HS-27A (cell line): ENCODE results near the gene ITPK1.

ENCODE experiments used
- DNase-seq: peaks from one replicate; pipeline ENCODE4 v3.0.0-alpha.2; 2012; ENCODE audit warnings: low read depth, missing footprints

Gene ITPK1

DNA sequence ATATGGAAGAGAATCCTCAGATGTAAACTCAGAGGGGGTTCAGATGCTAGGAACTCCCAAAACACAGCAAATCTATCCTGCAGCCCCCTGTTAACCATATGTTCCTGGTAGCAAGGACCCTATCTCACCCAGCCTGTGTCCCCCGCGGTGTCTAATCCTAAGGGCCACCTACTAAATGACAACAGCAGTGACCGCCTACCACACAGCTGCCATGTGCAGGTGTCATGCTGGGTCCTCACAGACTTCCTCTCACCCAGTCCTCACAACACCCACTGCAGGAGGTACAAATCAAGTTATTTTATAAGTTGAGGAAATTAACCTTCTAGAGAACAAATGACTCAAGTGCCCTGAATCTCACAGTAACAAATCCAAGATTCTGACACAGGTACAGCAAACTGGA lies 73.9 kb downstream of the ITPK1 start:
- no peak for DNase-seq

GRCh38 chr14:93040982-93041381 lies 74.7 kb downstream of the ITPK1 start:
- DNase-seq: no peak

DNA sequence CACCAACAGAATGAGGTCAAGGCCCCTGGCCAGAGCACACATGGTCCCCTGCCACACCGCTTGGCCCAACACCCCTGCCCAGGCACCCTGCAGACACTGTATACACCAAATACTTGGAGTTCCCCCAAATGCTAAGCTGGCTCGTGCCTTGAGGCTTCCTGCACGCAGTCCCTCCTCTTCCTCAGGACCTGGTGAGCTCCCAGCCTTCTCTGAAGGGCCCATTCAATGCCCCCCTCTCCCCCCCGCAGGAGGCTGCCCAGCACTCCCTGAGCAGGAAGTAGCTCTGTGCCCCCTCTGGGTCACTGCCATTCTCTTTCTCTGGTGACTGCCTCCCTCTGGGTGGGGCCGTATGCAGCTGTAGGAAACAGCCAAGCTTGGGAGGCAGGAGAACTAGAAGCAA lies 75.3 kb downstream of the ITPK1 start:
- no peak for DNase-seq

- DNase-seq: no peak
Observed at GRCh38 chr14:93039649-93040315, 75.9 kb downstream of the ITPK1 start.

GRCh38 chr14:93037351-93037750 lies 78.4 kb downstream of the ITPK1 start:
- no peak for DNase-seq

DNA sequence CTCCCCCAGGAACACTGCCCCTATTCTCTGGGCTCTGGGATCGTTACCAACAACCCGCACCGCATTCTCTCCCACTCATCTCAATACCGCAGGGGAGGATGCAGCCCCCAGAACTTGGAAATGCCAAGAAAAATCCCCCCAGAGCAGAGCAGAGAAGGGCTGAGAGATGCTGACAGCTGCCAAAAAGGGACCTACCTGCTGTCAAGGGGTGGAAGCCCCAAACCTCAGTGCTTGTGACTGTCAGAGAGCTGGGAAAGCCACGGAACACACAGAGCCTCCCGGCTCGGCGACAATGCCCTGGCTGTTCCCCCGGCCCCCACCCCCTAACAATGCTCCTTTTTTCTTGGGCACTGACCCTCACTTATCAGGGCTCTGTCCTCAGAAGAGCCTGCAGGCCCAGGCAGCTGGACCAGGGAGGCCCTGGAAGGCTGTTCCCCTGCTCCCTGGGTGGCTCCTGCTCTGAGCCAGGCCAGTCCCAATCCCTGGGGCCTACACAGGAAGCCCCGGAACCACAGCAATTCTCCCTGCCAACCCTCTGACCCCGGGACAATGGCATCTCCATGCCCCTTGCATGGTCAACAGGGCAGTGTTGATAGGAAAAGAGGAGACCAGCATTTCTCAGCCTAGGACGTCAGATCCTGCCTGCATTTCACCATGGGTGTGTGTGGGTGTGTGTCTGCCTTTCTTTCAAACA lies 78.9 kb downstream of the ITPK1 start:
- DNase-seq: peak; percentile 73

DNA sequence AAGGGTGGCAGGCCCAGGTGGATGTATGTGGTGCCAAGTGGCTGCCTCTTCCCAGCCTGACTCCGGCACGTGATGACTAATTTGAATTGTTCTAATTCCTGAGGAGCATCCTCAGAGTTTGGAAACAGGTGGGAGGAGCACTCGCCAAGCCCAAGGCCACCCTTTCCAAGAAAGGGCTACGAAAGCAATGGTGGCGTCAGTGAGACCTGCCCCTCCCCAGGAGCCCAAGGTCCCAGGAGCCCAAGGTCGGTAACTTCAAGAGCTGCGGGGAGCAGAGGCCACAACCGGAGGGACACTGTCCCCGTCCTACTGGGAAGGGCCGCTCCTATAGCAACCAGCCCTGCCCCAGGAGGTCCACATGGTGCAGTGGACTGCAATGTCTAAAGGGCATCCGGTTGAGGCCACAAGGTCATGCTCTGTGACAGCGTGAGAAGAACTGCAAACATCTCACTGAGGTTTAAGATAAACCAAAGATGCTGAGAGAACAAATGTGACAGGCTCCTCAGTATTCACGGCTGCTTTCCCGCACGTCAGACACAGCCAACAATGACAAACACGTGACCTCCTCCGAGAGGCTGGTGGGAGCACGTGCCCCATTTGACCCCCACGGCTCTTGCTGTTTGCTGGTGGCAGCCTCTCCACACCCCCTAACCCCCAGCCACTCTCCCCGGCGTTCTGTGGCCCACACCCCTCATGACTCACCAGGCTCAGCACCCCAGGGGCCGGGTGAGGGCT lies 79.6 kb downstream of the ITPK1 start:
- DNase-seq: peak; percentile 62

- no peak for DNase-seq
Observed at GRCh38 chr14:93035585-93035916, 80.2 kb downstream of the ITPK1 start.

DNA sequence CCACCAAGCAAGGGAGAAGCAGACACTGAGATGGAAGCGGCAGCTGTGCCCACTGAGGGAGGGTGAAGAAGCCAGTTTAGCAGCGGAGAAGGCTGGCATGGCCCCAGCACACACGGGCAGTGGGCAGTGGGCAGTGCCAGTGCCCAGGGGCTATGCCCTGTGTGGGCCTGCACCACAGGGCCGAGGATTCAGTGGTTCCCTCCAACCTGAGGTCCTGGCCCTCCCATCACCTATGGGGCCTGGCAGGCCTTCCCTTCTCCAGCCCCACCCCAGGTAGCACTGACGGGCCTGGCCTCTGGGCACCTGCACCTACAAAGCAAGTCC lies 81.1 kb downstream of the ITPK1 start:
- no peak for DNase-seq

DNA sequence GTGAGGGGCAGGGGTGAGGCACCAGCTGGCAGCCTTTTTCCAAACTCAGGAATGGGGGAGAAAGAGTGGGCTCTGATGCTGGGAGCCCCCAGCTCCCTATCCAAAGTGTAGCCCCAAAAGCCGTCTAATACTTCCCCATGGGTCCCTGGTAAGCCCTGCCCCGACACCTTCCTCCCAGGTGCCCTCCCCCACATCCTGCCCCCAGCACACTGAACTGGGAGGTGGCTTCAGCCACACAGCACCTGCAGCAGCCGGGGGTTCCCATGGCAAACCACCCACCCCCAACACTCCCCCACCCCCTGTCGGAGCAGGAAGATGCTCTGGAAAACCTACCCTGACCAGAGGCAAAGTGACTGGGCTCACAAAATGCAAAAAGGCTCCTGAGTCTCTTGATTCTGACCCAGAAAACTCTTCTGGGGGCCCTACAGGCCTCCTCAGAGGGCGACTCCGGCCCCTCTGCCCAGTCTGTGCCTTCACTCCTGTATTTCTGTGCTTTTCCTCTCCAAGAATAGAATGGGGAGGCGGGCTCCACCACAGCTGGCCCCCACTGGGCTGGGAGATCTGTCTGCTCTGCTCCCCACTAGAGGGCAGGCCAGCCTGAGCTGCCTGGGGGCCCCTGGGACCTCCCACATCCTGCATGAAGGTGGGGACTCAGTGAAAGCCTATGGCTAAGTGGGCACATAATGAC lies 81.6 kb downstream of the ITPK1 start:
- no peak for DNase-seq

GRCh38 chr14:93033084-93033982 lies 82.4 kb downstream of the ITPK1 start:
- no peak for DNase-seq

- DNase-seq: no peak
Observed at GRCh38 chr14:93032421-93032936, 83.2 kb downstream of the ITPK1 start.

DNA sequence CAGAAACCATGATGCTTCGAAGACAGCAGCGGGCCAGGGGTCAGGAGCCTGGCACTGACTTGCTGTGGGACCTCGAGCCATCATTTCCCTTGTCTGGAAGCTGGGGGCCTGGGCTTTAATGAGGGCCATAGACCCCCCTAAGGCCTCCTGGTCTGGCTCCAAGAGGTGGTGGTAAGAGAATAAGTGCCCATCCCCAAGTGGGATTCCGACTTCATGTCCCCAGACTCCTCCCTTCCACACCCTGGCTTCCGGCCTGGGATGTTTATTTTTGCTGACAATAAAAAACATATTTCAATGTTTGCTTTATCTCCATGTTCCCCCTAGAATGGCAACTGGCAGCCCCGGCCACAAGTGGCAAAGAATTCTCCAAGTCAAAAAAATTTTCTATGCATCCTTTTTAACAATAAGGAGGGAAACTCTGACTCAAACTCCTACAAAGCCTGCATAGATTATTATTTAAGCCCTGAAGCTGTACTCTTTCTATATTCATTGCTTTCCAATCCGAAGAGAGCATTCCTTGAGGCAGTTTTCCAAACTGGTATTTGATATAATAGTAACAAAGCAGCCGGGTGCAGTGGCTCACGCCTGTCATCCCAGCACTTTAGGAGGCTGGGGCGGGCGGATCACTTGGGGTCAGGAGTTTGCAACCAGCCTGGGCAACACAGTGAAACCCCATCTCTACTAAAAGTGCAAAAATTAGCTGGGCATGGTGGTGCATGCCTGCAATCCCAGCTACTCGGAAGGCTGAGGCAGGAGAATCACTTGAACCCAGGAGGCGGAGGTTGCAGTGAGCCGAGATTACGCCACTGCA lies 84.0 kb downstream of the ITPK1 start:
- no peak for DNase-seq

- DNase-seq: no peak
Observed at GRCh38 chr14:93030761-93031160, 85.0 kb downstream of the ITPK1 start.

- no peak for DNase-seq
Observed at GRCh38 chr14:93029911-93030508, 85.7 kb downstream of the ITPK1 start.

DNA sequence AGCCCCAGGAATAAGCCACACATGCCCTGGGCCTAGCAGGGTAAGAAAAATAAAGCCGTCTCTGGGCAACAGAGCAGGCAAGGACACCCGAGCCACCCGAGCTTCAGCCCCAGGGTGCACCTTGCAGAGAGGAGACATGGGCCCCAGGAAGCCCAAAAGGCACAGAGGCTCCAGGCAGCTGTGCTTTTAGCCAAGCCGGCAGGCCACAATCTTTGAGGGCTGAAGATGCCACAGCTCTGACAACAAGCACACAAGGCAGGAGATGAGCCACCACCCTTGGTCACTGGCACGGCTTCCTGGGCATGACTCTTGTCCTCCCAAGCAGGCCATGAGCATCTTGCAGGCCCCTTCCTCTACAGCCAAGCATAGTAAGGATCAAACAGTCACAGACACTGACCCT lies 86.3 kb downstream of the ITPK1 start:
- no peak for DNase-seq

GRCh38 chr14:93028724-93029076 lies 87.0 kb downstream of the ITPK1 start:
- no peak for DNase-seq

GRCh38 chr14:93027810-93028723 lies 87.7 kb downstream of the ITPK1 start:
- DNase-seq: no peak

GRCh38 chr14:93026339-93026738 lies 89.4 kb downstream of the ITPK1 start:
- no peak for DNase-seq
